MM.1S (cell line): ENCODE data around the gene PTPN1.

Experiments used
- CTCF ChIP-seq: fragments of 300-600 bp; sonication (generic); IDR thresholded peaks from 2 replicates; pipeline ENCODE4 v1.5.1; 2016; ENCODE audit warnings: antibody characterized with exemption, low read length, mixed read lengths
- EZH2phosphoT487 ChIP-seq: fragments of 300-600 bp; sonication (generic); IDR thresholded peaks from 2 replicates; pipeline ENCODE4 v1.6.1; 2018; ENCODE audit warnings: antibody characterized with exemption, low read length

GRCh38 chr20:50513169-50514034 is 3.2 kb downstream of the PTPN1 start:
- no peak for TF ChIP-seq CTCF
- no peak for TF ChIP-seq EZH2phosphoT487
